ENCODE data around the gene CNN2.
A peak's percentile ranks its signal among the peaks of the same experiment; 100 is the strongest.

The CNN2 gene

GRCh38 chr19:1068009-1069001, 41.9 kb downstream of the CNN2 start:
- DNase-seq, result no peak

- DNase-seq, result no peak
Observed at GRCh38 chr19:1069009-1069779, 42.8 kb downstream of the CNN2 start.

GRCh38 chr19:1070576-1070930, 44.1 kb downstream of the CNN2 start:
- no peak for DNase-seq

GRCh38 chr19:1070931-1071791, 44.8 kb downstream of the CNN2 start:
- DNase-seq, result peak in 1 of 2 experiments; percentile 49

DNA sequence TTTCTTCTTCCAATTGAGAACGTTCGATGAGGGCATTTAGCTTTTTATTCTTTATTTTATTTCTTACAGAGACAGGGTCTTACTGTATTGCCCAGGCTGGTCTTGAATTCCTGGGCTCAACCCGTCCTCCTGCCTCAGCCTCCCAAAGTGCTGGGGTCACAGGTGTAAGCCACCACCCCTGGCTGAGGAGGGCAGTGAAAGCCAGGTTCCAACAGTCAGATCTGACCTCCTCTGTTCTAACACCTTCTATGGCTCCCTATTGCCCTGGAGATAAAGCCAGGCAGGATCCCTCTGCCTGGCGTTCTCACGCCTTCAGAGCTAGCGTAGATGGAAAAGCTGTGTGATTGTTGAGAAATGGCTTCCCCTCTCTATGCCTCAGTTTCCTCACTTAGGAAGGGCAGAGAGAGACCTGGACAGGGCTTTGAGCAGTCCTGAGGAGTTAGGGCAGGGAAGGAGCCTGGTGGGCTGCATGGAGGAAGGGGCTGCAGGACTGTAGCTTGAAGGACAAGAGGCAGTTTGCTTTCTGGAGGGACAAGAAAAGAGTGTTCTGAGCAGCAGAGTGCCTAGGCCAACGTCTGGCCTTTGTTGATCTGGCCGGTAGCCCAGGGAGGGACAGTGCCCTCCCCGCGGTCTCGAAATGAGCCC, 46.1 kb downstream of the CNN2 start:
- DNase-seq, result no peak

GRCh38 chr19:1073063-1073955, 46.9 kb downstream of the CNN2 start:
- DNase-seq, result no peak

- DNase-seq, result no peak
Observed at GRCh38 chr19:1073956-1074517, 47.6 kb downstream of the CNN2 start.

DNA sequence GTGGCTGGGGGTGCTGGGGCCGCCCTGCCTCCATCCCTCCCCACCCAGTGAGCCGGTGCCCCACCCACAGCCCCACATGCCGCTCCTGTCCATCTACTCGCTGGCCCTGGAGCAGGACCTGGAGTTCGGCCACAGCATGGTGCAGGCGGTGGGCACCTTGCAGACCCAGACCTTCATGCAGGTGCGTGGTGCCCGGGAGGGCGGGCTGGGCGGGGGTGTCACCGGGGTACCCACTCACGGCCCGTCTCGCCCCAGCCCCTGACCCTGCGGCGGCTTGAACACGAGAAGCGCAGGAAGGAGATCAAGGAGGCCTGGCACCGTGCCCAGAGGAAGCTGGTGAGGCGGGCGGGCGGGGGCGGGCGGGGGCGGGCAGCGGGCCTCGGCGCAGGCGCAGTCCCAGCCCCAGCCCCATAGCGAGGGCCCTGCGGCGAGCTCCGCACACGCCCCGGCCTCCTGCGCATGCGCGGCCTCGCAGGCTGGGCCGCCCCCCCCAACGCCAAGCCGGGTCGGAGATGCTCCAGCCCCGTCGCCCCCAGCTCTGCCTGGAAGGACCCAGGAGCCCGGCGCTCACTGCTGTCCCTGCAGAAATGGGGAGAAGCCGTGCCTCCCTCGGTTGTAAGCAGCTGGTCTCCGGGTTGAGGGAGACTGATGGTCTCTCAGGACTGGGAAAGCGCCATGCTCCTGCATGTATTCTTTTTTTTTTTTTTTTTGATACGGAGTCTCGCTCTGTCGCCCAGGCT, 48.3 kb downstream of the CNN2 start:
- peak; percentile 86 to 97 for DNase-seq

- no peak for DNase-seq
Observed at GRCh38 chr19:1076046-1076386, 49.6 kb downstream of the CNN2 start.

DNA sequence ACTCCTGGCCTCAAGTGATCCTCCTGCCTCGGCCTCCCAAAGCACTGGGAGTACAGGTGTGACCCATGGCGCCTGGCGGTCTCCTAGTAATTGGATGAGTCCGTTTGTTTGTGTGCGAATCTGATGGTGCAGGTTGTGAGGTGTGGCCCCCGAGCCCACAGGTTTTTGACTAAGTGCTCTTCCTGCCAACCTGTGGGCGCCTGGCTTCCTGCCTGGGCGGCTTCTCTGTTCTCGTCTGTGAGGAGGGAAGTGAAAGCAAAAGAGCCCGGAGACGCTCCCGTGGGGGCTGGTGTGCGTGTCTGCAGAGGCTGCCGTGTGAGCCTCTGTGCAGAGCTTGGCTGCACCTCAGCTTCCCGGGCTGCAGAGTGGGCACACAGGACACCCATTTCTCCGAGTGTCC, 50.5 kb downstream of the CNN2 start:
- no peak for DNase-seq

DNA sequence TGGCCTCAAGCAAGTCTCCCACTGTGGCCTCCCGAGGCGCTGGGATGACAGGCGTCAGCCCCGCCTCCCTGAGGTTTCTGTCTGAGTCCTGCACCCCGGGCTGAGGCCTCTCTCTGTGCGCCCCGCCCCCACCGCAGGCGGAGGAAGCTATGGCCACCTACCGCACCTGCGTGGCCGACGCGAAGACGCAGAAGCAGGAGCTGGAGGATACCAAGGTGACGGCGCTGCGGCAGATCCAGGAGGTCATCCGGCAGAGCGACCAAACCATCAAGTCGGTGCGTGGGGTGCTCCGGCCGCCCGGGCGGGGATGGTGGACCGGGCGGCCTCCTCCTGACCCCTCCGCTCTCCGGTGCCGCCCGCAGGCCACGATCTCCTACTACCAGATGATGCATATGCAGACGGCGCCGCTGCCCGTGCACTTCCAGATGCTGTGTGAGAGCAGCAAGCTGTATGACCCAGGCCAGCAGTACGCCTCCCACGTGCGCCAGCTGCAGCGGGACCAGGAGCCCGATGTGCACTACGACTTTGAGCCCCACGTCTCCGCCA, 53.2 kb downstream of the CNN2 start:
- DNase-seq, result no peak

GRCh38 chr19:1080360-1081161, 54.2 kb downstream of the CNN2 start:
- no peak for DNase-seq

DNA sequence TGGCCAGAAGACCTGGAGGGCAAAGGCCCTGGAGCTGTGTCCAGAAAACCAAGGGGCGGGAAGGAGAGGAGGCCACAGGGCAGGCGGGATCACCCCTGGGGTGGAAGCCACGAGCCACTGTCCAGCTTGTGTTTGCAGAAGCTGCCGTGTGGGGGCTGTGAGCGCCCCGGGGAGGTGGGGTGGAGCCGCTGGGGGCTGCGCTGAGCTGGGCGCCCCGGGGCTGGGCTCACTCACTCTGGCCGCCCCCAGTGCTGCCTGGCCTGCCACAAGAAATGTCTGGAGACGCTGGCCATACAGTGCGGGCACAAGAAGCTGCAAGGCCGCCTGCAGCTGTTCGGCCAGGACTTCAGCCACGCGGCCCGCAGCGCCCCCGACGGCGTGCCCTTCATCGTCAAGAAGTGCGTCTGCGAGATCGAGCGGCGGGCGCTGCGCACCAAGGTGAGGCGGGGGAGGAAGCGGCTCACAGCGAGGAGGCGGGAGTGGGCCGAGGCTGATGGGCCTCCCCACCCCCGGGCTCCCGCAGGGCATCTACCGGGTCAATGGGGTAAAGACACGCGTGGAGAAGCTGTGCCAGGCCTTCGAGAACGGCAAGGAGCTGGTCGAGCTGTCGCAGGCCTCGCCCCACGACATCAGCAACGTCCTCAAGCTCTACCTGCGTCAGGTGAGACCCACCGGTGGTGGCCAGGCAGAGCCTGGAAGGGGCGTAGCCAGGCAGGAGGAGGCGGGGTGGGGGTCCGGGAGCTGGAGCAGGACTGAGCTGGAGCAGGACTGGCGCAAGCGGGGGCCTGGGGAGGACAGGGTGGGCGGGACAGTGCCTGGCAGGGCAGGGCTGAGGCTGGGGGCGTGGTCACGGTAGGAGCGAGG, 55.1 kb downstream of the CNN2 start:
- DNase-seq, result no peak

DNA sequence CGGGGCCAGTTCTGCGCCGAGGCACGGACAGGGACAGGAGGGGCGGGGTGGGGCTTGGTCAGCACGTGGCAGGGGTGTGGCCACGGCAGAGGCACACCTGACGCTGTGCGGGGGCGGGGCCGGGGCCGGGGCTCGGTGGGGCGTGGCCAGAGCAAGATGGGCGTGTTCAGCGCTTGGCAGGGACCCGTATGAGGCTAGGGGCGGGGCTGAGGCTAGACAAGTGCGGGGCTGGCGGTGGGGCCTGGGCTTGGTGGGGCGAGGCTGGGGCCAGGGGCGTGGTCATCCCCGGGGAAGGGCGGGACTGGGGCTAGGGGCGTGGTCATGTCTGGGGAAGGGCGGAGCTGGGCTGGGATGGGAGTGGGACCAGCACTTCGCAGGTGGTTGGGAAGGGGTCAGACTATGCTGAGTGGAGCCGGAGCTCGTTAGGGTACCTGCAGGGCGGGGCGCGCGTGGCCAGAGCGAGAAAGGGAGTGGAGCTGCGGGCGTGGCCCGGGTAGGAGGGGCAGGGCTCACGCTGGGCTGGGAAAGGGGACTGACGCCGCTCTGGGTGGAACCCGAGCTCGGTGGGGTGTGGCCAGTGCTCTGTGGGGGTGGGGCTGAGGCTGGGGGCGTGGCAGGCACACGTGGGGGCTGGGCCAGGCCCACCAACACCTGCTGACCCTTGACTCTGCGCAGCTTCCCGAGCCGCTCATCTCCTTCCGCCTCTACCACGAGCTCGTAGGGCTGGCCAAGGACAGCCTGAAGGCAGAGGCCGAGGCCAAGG, 55.9 kb downstream of the CNN2 start:
- no peak for DNase-seq

- no peak for DNase-seq
Observed at GRCh38 chr19:1082928-1083816, 56.8 kb downstream of the CNN2 start.

Measured in NCI-H446 (cell line).